Testis (tissue), 3 donors: ENCODE results near the gene TBC1D32. TPM values are rescaled to one million over a fixed set of nuclear protein-coding genes. Genes with fewer than 3 reads are reported as not detected.
"Not testable (repeated sequence)": the region's sequence is repeated elsewhere in the genome, so short reads cannot be mapped to it uniquely, and the experiment has no call there.

Experiments used
- DNase-seq: peaks from one replicate; pipeline ENCODE4 v3.0.0-alpha.2; 2019
- H3K27ac ChIP-seq, 2 donors: fragments of 200-600 bp; sonication (generic); one replicate each; pipeline ENCODE4 v1.5.1; 2019
- H3K27me3 ChIP-seq: fragments of 200-600 bp; sonication (generic); one replicate; pipeline ENCODE4 v1.5.1; 2019
- H3K36me3 ChIP-seq: fragments of 200-600 bp; sonication (generic); one replicate; pipeline ENCODE4 v1.5.1; 2017; ENCODE audit warnings: low read depth; ENCODE audit errors: missing control alignments
- H3K4me1 ChIP-seq: fragments of 200-600 bp; sonication (generic); one replicate; pipeline ENCODE4 v1.5.1; 2019
- H3K4me3 ChIP-seq, 2 donors: fragments of 200-600 bp; sonication (generic); one replicate each; pipeline ENCODE4 v1.5.1; 2017 to 2019
- H3K9me3 ChIP-seq: fragments of 200-600 bp; sonication (generic); one replicate; pipeline ENCODE4 v1.5.1; 2017
- POLR2A ChIP-seq: fragments of 450-650 bp; IDR thresholded peaks from one replicate; pipeline ENCODE4 v1.6.1; 2017; ENCODE audit warnings: antibody characterized with exemption, mild to moderate bottlenecking, moderate library complexity
- WGBS, 2 donors: methylation state at CpG; one replicate each; pipeline ENCODE4 v1.1.5; 2018; 5-methylcytosine and 5-hydroxymethylcytosine counted together
- intact Hi-C: fragments of 100-400 bp; cut with DNase I; formaldehyde crosslinking; loops from one replicate; pipeline ENCODE4 v1.15.1; 2023; ENCODE audit warnings: low total_unique reads
- polyA plus RNA-seq: library from polyadenylated mRNA; stranded (reverse); fragments of 350-450 nt; fragmentation: Illumina TruSeq; extraction: RNeasy Lipid Tissue Mini Kit (QIAGEN cat#74804); gene quantifications from one replicate; pipeline ENCODE4 v1.2.3, GENCODE V29; 2014; ENCODE audit warnings: low read depth, low replicate concordance; ENCODE audit not compliant: insufficient read depth
- total RNA-seq, 2 donors: library from RNA; depleted of rRNA; stranded (reverse); fragments of >200 nt; gene quantifications; one replicate each; pipeline ENCODE4 v1.2.3, GENCODE V29; 2016
- TF ChIP-seq, protein P1 (sequence below), 3 experiments: fragments of 450-650 bp in 2 of 3; fragments of 200-600 bp in 1 of 3; sonication (generic) in 1 of 3; IDR thresholded peaks; one replicate each; pipeline ENCODE4 v1.5.1; 2016 to 2019; ENCODE audit warnings: antibody characterized with exemption in 3 of 3, mild to moderate bottlenecking in 2 of 3, moderate library complexity in 1 of 3

Gene TBC1D32
- total and polyA plus RNA-seq, 3 donors from 2014 or later: 9.3 to 37.4 (median 22.1) TPM

DNA sequence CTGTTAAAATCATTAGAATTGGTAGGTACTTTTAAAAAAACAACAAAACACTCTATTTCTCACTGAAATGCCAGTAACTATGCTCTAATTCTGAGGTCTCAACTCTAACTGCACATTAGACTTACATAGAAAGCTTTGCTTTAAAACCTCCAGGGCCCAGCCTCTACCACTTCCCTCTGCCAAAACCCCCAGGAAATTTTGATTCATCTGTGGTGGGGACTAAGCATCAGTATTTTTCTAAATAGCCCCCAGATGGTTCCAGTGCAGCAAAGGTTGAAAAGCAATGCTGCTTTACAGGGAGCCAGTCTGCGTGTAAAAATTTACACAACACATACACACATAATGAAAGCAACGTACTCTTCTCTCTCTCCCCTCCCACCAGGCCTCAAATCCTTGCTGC, 3.8 kb downstream of the TBC1D32 start:
- 69 to 90% methylated on average over 2 of the region's 2 CpGs for WGBS, 2 donors
- H3K4me3 ChIP-seq: no peak overlapping the region
- H3K9me3 ChIP-seq: no peaks in the 10 kb centered on the region
- H3K27me3 ChIP-seq: no peaks in the 10 kb centered on the region
- TF ChIP-seq, protein P1, sequence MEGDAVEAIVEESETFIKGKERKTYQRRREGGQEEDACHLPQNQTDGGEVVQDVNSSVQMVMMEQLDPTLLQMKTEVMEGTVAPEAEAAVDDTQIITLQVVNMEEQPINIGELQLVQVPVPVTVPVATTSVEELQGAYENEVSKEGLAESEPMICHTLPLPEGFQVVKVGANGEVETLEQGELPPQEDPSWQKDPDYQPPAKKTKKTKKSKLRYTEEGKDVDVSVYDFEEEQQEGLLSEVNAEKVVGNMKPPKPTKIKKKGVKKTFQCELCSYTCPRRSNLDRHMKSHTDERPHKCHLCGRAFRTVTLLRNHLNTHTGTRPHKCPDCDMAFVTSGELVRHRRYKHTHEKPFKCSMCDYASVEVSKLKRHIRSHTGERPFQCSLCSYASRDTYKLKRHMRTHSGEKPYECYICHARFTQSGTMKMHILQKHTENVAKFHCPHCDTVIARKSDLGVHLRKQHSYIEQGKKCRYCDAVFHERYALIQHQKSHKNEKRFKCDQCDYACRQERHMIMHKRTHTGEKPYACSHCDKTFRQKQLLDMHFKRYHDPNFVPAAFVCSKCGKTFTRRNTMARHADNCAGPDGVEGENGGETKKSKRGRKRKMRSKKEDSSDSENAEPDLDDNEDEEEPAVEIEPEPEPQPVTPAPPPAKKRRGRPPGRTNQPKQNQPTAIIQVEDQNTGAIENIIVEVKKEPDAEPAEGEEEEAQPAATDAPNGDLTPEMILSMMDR (IDR thresholded peaks at IDR 0.05): no peak
- no peak for TF ChIP-seq POLR2A
- no peaks in the 10 kb centered on the region for H3K36me3 ChIP-seq
- H3K27ac ChIP-seq: no peak overlapping the region
- intact Hi-C loops: no loop called here
- DNase-seq: no peak
- H3K4me1 ChIP-seq: no peaks in the 10 kb centered on the region

DNA sequence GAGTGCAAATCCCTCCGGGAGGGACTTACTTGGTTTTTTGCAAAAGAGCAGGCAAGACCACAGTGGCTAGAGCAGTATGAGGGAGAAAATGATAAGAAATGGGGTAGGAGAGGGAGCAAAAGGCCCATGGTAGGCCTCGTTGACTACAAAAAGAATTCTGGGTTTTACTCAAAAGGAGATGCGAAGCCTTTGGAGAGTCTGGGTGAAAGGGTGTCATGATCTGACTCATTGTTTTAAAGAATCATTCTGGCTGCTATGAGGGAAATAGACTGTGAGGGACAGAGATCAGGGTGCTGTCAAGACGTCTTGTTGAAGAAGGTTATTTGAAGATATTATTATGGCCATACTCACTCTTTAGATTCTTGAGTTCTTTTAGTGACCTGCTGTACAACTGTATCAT, 13.0 kb downstream of the TBC1D32 start:
- intact Hi-C loops: no loop called here
- Histone ChIP-seq H3K36me3 (no peaks in the 10 kb centered on the region), H3K4me1 (no peaks in the 10 kb centered on the region), H3K4me3 (no peak overlapping the region), H3K27ac (no peak overlapping the region), H3K9me3 (no peaks in the 10 kb centered on the region), H3K27me3 (no peaks in the 10 kb centered on the region)
- no peak for TF ChIP-seq POLR2A
- TF ChIP-seq, protein P1 (IDR thresholded peaks at IDR 0.05): no peak
- no peak for DNase-seq
- WGBS, 2 donors: 89 to 91% methylated on average over 4 of the region's 4 CpGs

DNA sequence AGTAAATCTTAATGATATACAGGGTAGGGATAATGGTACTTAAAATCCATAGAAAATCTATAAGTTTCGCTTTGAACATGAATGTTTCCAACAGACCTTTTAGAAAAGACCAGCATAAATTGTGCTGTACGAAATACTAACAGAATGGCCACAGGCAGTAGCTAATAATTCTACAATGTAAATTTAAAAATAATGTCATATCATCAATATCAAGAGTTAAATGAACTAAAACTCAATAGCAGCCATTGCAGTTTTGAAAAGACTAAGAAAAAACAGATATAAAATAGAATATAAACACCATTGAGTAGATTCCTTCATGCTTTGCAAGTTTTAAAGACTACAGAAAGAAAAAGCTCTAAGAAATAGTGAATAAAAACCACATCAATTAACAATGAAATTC, 14.7 kb downstream of the TBC1D32 start:
- intact Hi-C loops: no loop called here
- WGBS, 2 donors: 93 to 95% methylated on average over 2 of the region's 2 CpGs
- no peak for DNase-seq

DNA sequence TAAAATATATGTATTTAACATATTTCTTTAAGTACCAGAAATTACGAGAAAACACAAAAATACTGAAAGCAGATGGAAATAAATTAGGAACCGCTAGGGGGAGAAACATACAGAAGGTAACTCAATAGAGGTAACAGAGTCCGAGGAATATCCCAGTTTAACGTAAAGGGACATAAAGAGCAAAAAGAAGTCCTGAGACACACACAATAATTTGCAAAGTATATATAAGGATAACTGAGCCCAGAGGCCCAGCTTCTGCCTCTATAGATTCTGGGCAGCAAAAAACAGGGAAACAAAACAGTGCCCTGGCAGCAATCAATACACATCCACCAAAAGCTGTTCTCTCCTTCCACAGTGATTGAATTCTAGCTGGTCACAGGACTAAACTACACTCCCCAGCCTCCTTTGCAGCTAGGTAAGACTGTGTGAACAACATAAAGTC, 15.1 kb downstream of the TBC1D32 start:
- no peaks in the 10 kb centered on the region for H3K9me3 ChIP-seq
- TF ChIP-seq POLR2A: no peak
- TF ChIP-seq, protein P1 (IDR thresholded peaks at IDR 0.05): peak in 1 of 3 experiments; percentile 39
- H3K27me3 ChIP-seq: no peaks in the 10 kb centered on the region
- intact Hi-C loops: no loop called here
- no peak overlapping the region for H3K4me3 ChIP-seq
- DNase-seq: no peak
- no peaks in the 10 kb centered on the region for H3K4me1 ChIP-seq
- H3K36me3 ChIP-seq: no peaks in the 10 kb centered on the region
- 46 to 54% methylated on average over 4 of the region's 4 CpGs for WGBS, 2 donors
- no peak overlapping the region for H3K27ac ChIP-seq

More for the DNA sequence above, 14.7 kb downstream of the TBC1D32 start:
- H3K36me3 ChIP-seq: no peaks in the 10 kb centered on the region
- H3K4me3 ChIP-seq: no peak overlapping the region
- H3K27me3 ChIP-seq: no peaks in the 10 kb centered on the region
- H3K4me1 ChIP-seq: no peaks in the 10 kb centered on the region
- H3K27ac ChIP-seq: no peak overlapping the region
- TF ChIP-seq, protein P1 (IDR thresholded peaks at IDR 0.05): no peak
- TF ChIP-seq POLR2A: no peak
- no peaks in the 10 kb centered on the region for H3K9me3 ChIP-seq

DNA sequence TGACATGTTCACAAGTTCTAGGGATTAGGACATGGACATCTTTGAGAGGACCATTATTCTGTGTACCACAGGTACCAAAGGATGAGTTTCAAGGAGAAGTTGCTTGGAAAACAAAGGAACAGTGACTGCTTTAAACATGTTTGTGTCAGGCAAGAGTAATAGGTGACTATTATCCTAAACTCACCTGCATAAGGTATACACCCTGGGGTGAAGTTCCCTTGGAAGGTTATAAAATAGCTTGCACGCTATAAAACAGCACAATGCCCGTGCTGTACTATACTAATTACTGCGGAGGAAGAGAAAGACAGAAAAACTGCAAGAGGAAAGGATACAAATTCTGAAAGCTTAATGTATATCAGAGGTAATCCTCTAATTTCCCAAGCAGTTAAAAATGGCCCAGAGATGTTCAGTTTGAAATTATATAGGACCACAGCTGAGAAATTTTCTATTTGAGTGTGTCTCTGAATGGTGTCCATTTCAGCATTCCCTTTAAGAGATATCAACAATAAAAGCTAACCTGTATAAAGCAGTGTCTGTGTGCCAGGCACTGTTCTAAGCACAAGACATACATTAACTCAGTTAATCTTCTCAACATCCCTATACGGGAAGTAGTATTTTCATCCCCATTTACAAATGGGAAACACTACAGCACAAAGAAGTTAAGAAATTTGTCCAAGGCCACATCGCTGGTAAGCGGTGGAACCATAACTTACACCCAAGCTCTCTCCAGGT, 19.7 kb downstream of the TBC1D32 start:
- Histone ChIP-seq H3K9me3 (no peaks in the 10 kb centered on the region), H3K4me3 (no peak overlapping the region), H3K27me3 (no peaks in the 10 kb centered on the region), H3K4me1 (no peaks in the 10 kb centered on the region), H3K36me3 (no peaks in the 10 kb centered on the region), H3K27ac (no peak overlapping the region)
- WGBS, 2 donors: 95% methylated on average over 6 of the region's 6 CpGs
- no peak for DNase-seq
- TF ChIP-seq POLR2A: no peak
- TF ChIP-seq, protein P1 (IDR thresholded peaks at IDR 0.05): no peak
- intact Hi-C loops: no loop called here

DNA sequence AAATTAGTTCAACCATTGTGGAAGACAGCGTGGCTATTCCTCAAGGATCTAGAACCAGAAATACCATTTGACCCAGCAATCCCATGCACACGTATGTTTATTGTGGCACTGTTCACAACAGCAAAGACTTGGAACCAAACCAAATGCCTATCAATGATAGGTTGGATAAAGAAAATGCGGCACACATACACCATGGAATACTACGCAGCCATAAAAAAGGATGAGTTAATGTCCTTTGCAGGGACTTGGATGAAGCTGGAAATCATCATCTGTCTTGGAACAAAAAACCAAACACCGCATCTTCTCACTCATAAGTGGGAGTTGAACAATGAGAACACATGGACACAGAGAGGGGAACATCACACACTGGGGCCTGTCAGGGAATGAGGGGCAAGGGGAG, 22.5 kb downstream of the TBC1D32 start:
- H3K36me3 ChIP-seq, H3K27me3 ChIP-seq, H3K9me3 ChIP-seq, H3K27ac ChIP-seq, H3K4me1 ChIP-seq, DNase-seq, intact Hi-C loops, H3K4me3 ChIP-seq: not testable (repeated sequence)
- 96 to 97% methylated on average over 5 of the region's 5 CpGs for WGBS, 2 donors
